Activated T-cell treated with anti-CD3 and anti-CD28 coated beads for 24 hours (primary cell): ENCODE measurements around the gene ZRANB1.

Experiments
- DNase-seq: peaks from one replicate; pipeline ENCODE4 v3.0.0-alpha.2; 2020; ENCODE audit warnings: low read depth

ZRANB1 gene

GRCh38 chr10:125005312-125006187 is 63.6 kb downstream of the ZRANB1 start:
- no peak for DNase-seq

DNA sequence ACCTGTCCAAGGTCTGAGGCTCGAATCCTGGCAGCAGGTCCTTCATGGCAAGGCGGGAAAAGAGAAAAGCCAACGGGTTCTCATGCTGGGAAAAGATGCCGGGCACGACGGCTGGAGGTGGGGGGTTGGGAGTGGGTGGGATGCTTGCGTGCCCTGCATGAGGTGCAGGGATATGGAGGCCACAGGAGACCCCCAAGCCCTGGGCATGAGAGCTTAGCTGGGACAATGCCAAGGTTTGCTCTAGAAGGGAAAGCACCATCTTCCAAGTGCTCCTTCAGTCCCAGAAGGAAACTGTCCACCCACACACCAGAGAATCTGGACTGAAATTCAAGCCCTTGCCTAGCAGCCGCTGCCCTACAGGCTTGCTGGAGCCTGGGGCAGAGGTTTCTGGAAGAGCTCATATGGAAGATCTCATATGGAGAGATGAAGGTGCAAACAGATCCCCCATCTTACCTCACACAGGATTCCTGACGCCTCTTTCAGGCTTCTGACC is 64.3 kb downstream of the ZRANB1 start:
- DNase-seq: no peak

GRCh38 chr10:125006921-125007426 is 65.1 kb downstream of the ZRANB1 start:
- DNase-seq: no peak

DNA sequence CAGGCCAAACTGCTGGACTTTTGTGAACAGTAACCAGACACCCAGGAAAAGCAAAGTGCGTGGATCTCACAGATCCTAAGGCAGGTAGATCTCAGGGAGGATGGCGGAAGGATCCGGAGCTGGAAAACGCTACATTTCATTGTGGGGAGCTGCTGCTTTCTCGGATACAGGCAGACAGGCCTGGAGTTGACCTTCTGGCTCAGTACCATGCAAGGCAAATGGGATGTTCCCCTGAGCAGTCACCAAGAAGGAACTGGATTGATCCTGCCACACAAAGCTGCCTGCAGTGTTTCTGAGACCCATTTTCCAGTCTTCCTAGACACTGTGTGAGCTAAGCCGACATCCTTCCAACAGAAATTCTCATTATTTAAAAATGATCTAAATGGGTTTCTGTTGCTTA is 65.5 kb downstream of the ZRANB1 start:
- no peak for DNase-seq

DNA sequence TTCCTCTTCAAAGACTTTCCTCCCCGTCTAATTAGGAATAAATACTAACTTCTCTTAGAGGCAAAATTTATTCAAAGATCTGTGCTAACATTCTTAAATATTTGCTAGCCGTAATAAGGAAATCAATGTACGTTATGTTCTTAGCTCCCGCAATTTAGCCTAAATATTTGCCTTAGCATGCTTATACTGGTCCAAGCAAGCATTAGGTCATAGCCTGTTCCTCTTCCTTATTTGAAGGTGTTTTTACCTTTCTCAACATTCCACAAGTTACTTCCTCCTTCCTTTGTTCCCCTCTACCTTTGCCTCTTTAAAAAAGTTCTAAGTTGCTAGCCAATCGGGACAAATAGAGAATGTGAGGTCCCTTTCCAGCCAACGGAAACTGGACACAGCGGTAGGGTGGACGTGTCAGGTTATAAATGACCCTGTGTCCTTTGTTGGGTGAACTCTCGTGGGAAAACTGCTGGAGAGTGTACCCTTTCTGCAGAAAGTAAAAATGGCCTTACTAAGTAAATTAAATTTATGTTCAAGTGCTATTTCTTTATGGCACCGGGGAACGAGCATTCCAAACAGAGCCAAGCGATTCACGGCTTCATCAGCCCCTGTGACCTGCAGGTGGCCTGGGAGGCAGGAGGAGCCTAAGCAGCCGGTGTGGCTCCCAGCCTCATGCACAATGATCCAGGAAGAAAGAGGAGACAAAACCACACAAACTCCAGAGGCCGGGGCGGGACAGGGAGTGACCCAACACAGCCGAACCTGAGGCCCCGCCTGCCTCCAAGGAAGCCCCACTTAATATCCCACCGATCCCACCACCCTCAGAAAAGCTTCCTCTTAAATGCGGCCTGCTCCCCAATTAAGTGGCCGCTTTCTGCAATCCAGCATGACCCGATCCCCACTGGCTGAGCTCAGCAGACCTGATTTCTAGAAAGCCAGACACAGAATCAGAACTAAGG is 67.0 kb downstream of the ZRANB1 start:
- no peak for DNase-seq

GRCh38 chr10:125009661-125010161 is 67.8 kb downstream of the ZRANB1 start:
- DNase-seq: no peak

GRCh38 chr10:125010362-125010761 is 68.4 kb downstream of the ZRANB1 start:
- DNase-seq: no peak

- no peak for DNase-seq
Observed at GRCh38 chr10:125011171-125011925, 69.4 kb downstream of the ZRANB1 start.

GRCh38 chr10:125011926-125012705 is 70.2 kb downstream of the ZRANB1 start:
- no peak for DNase-seq

GRCh38 chr10:125012851-125013528 is 71.1 kb downstream of the ZRANB1 start:
- DNase-seq: no peak

DNA sequence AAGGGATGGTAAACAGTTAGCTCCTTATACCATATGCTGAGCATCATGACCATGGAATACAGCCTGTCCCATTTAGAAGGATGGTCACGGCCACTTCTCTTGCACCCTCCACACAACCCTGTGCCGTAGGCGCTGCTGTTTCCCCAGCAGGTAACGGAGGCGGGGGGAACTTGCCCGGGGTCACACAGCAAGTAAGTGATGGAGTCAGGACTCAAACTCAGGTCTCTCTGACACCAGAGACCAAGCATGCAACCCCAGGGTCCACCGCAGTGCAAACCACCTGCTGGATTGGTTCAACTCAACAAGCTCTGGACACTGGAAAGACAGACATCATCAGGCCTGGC is 71.6 kb downstream of the ZRANB1 start:
- DNase-seq: no peak

DNA sequence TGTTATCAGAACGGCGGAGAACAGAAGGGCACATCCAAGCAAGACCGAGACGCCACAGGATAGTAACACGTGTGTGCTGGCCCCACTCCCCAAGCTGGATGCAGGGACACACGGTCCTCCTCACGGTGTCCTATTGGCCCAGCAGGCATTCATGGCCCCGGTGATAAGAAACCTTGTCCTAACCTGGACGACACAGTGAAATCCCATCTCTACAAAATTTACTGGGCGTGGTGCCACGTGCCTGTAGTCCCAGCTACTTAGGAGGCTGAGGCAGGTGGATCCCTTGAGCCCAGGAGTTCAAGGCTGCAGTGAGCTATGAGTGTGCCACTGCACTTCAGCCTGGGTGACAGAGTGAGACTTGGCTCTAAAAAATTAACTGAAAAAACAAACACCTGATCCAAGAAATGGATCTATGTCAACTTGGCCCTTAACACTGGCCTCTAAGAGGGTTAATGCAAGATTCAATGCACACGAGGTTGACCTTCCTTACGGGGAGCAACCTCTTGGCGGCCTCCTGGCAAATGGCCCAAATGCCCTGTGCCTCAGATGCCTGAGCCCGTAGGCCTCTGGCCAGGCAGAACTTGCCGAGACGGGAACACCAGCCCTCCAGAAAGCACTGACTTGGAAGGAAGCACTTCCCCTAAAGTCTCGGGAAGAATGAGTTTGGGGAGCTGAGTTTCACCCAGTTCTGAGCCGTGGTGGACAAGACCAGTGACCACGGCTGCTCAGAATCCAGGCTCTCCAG is 72.3 kb downstream of the ZRANB1 start:
- DNase-seq: no peak

- DNase-seq: no peak
Observed at GRCh38 chr10:125014836-125015355, 73.0 kb downstream of the ZRANB1 start.

- DNase-seq: no peak
Observed at GRCh38 chr10:125015356-125015944, 73.5 kb downstream of the ZRANB1 start.

DNA sequence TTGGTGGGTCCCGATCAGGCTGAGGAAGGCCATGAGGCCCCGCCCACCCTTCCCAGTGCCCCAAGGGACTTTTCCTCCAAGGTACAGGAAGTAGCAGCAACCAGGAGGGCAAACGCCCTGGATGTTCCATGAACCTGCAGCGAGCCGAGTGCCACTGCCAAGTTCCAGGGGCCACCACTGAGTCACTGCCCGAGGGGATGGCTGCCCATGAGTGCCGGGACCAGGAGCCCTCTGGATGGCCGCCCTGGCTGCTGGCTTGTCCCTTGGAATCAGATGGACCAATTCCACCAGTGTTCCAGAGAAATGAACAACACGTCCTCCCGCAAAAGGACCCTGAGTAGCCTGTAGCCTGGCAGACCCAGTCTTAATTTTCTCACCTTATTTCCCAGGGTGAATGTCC is 74.2 kb downstream of the ZRANB1 start:
- DNase-seq: no peak

- no peak for DNase-seq
Observed at GRCh38 chr10:125016611-125017202, 74.8 kb downstream of the ZRANB1 start.

DNA sequence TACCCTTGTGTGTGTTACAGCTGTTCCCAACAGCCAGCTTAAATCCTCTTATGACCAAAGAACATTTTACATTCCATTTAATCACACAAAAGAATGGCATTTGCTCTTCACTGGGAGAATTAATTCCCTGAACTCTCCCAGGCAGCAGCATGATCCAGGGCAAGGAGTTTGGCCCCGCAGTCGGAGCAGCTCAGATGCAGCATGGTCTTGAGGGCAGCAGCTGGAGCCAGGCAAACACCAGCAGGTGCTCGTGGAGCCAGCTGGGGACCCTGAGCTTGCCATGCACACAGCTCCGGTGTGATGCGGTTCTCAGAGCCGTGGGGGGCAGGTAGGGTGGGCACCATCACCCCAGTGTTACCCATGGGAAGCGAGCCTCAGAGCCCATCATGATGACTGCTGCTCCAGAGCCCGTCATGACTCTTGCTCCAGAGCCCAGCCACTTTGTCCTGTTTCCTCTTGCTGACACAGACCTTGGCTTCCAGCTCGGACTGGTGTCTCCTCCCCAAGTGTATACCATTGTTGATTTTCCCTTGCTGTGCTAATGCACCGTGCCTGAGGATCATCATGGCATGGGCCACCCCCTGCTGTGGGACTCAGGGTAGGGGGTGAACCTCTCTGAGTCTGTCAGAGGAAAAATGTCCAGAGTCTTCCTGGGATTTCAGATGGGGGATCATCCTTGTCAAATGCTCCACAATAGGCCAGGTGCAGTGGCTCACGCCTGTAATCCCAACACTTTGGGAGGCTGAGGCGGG is 75.8 kb downstream of the ZRANB1 start:
- no peak for DNase-seq
